Upper lobe of left lung (tissue), 6 donors: ENCODE results near the gene PTPN21. TPM values are rescaled to one million over a fixed set of nuclear protein-coding genes. Genes with fewer than 3 reads are reported as not detected.

Experiments used
- ATAC-seq, 2 donors: fragments of 200-7000 bp; cut with Tn5 transposase; one replicate each; pipeline ENCODE4 v1.9.1; 2022; ENCODE audit warnings: mild to moderate bottlenecking in 2 of 2, moderate library complexity in 2 of 2; ENCODE audit not compliant: low FRiP score in 2 of 2
- DNase-seq, 2 donors: peaks; one replicate each; pipeline ENCODE4 v3.0.0-alpha.2; 2019 to 2020
- H3K27ac ChIP-seq, 4 donors: fragments of 200-600 bp; sonication (generic); one replicate each; pipeline ENCODE4 v1.5.1; 2016 to 2019
- H3K27me3 ChIP-seq, 4 donors: fragments of 200-600 bp; sonication (generic); one replicate each; pipeline ENCODE4 v1.5.1; 2017 to 2019
- H3K36me3 ChIP-seq, 4 donors: fragments of 200-600 bp; sonication (generic); one replicate each; pipeline ENCODE4 v1.5.1; 2016 to 2019
- H3K4me1 ChIP-seq, 4 donors: fragments of 200-600 bp; sonication (generic); one replicate each; pipeline ENCODE4 v1.5.1; 2018 to 2019
- H3K4me3 ChIP-seq, 4 donors: fragments of 200-600 bp; sonication (generic); one replicate each; pipeline ENCODE4 v1.5.1; 2017 to 2019; ENCODE audit warnings: mild to moderate bottlenecking in 2 of 4, moderate library complexity in 1 of 4
- H3K9me3 ChIP-seq, 4 donors: fragments of 200-600 bp; sonication (generic); one replicate each; pipeline ENCODE4 v1.5.1; 2018 to 2019
- CTCF ChIP-seq, 6 experiments: fragments of 450-650 bp in 4 of 6; fragments of 200-600 bp in 2 of 6; sonication (generic) in 2 of 6; IDR thresholded peaks; one replicate each; pipeline ENCODE4 v1.5.1; 2016 to 2019; ENCODE audit warnings: antibody characterized with exemption in 6 of 6
- EP300 ChIP-seq, 4 donors: sonication (generic); formaldehyde crosslinking; IDR thresholded peaks; one replicate each; pipeline ENCODE4 v1.5.1; 2017; ENCODE audit warnings: antibody characterized with exemption in 4 of 4, control low read depth in 2 of 4
- POLR2A ChIP-seq, 4 donors: fragments of 450-650 bp; IDR thresholded peaks; one replicate each; pipeline ENCODE4 v1.5.1; 2016 to 2017; ENCODE audit warnings: antibody characterized with exemption in 4 of 4, mild to moderate bottlenecking in 2 of 4
- POLR2AphosphoS5 ChIP-seq, 2 donors: sonication (generic); formaldehyde crosslinking; IDR thresholded peaks; one replicate each; pipeline ENCODE4 v1.5.1; 2017; ENCODE audit warnings: antibody characterized with exemption in 2 of 2
- WGBS, 2 donors: methylation state at CpG; one replicate each; pipeline ENCODE4 v1.1.5; 2017 to 2018; 5-methylcytosine and 5-hydroxymethylcytosine counted together
- total RNA-seq, 6 donors: library from RNA; depleted of rRNA in 4 of 6; stranded (reverse); fragments of >200 nt in 4 of 6; gene quantifications; one replicate each; pipeline versions ENCODE4 v1.1.0 to v1.2.1, GENCODE V29; 2016 to 2021
- donor health status: DM: no; HTN: no; CAD: no; lungs with moderate emphysema.
- donor health status: DM: no; HTN: yes; CAD: no; lungs with severe emphysema.

Gene PTPN21
- total RNA-seq, 6 donors from 2014 or later = 37.7 to 58.7 (median 47.4) TPM

- H3K36me3 ChIP-seq = peaks cover 0 to 22% (median 4%) of the 10 kb centered on the region in 4 donors
- WGBS, 2 donors = 93 to 95% methylated on average over 2 of the region's 2 CpGs
- H3K4me1 ChIP-seq = peaks cover 0 to 14% (median 10%) of the 10 kb centered on the region in 4 donors
- TF ChIP-seq CTCF (IDR thresholded peaks at IDR 0.05) (no peak), EP300 (IDR thresholded peaks at IDR 0.05) (no peak), POLR2A (IDR thresholded peaks at IDR 0.05) (no peak), POLR2AphosphoS5 (IDR thresholded peaks at IDR 0.05) (no peak)
- H3K4me3 ChIP-seq = no peak overlapping the region
- ATAC-seq (peak in 1 of 2 donors; percentile 40), DNase-seq (no peak)
- H3K27me3 ChIP-seq = no peaks in the 10 kb centered on the region
- no peaks in the 10 kb centered on the region for H3K9me3 ChIP-seq
- no peak overlapping the region for H3K27ac ChIP-seq
Measured at GRCh38 chr14:88519907-88520306, 34.9 kb downstream of the PTPN21 start.

- TF ChIP-seq POLR2AphosphoS5 (IDR thresholded peaks at IDR 0.05) (no peak), CTCF (IDR thresholded peaks at IDR 0.05) (no peak), POLR2A (IDR thresholded peaks at IDR 0.05) (no peak), EP300 (IDR thresholded peaks at IDR 0.05) (no peak)
- 85 to 87% methylated on average over 5 of the region's 5 CpGs for WGBS, 2 donors
- no peak overlapping the region for H3K4me3 ChIP-seq
- peaks cover 0 to 29% (median 4%) of the 10 kb centered on the region in 4 donors for H3K36me3 ChIP-seq
- no peak overlapping the region for H3K27ac ChIP-seq
- DNase-seq (no peak), ATAC-seq (no peak)
- no peaks in the 10 kb centered on the region for H3K9me3 ChIP-seq
- no peaks in the 10 kb centered on the region for H3K27me3 ChIP-seq
- H3K4me1 ChIP-seq = peaks cover 0 to 14% (median 10%) of the 10 kb centered on the region in 4 donors
Measured at GRCh38 chr14:88518592-88519512, 36.0 kb downstream of the PTPN21 start.

GRCh38 chr14:88516861-88517357, 37.9 kb downstream of the PTPN21 start:
- no peak for DNase-seq
- Histone ChIP-seq H3K4me3 (no peak overlapping the region), H3K27me3 (no peaks in the 10 kb centered on the region), H3K36me3 (peaks cover 0 to 43% (median 4%) of the 10 kb centered on the region in 4 donors), H3K9me3 (no peaks in the 10 kb centered on the region), H3K4me1 (peaks cover 0 to 12% (median 7%) of the 10 kb centered on the region in 4 donors), H3K27ac (no peak overlapping the region)
- 77 to 81% methylated on average over 7 of the region's 7 CpGs for WGBS, 2 donors
- TF ChIP-seq EP300 (IDR thresholded peaks at IDR 0.05) = no peak
- no peak for ATAC-seq

GRCh38 chr14:88515499-88516221, 39.1 kb downstream of the PTPN21 start:
- H3K4me1 ChIP-seq = peaks cover 0 to 12% (median 6%) of the 10 kb centered on the region in 4 donors
- no peak for DNase-seq
- no peaks in the 10 kb centered on the region for H3K9me3 ChIP-seq
- H3K36me3 ChIP-seq = peaks cover 0 to 43% (median 4%) of the 10 kb centered on the region in 4 donors
- no peak overlapping the region for H3K4me3 ChIP-seq
- WGBS, 2 donors = 75 to 84% methylated on average over 1 of the region's 1 CpG
- no peak overlapping the region for H3K27ac ChIP-seq
- TF ChIP-seq POLR2AphosphoS5 (IDR thresholded peaks at IDR 0.05) = no peak
- TF ChIP-seq EP300 (IDR thresholded peaks at IDR 0.05) = no peak
- TF ChIP-seq CTCF (IDR thresholded peaks at IDR 0.05) = no peak
- no peak for TF ChIP-seq POLR2A (IDR thresholded peaks at IDR 0.05)
- no peaks in the 10 kb centered on the region for H3K27me3 ChIP-seq
- ATAC-seq = no peak

GRCh38 chr14:88507208-88507607, 47.6 kb downstream of the PTPN21 start:
- H3K36me3 ChIP-seq = peaks cover 0 to 27% (median 6%) of the 10 kb centered on the region in 4 donors
- no peak for TF ChIP-seq POLR2A (IDR thresholded peaks at IDR 0.05)
- TF ChIP-seq POLR2AphosphoS5 (IDR thresholded peaks at IDR 0.05) = no peak
- TF ChIP-seq CTCF (IDR thresholded peaks at IDR 0.05) = no peak
- no peak for TF ChIP-seq EP300 (IDR thresholded peaks at IDR 0.05)
- WGBS, 2 donors = 89 to 96% methylated on average over 1 of the region's 1 CpG
- no peaks in the 10 kb centered on the region for H3K9me3 ChIP-seq
- H3K4me1 ChIP-seq = no peaks in the 10 kb centered on the region
- ATAC-seq (no peak), DNase-seq (no peak)
- no peaks in the 10 kb centered on the region for H3K27me3 ChIP-seq
- no peak overlapping the region for H3K27ac ChIP-seq
- H3K4me3 ChIP-seq = no peak overlapping the region
